CD4-positive, alpha-beta T cell (primary cell): ENCODE data around the gene NKIRAS2. TPM values are rescaled to one million over a fixed set of nuclear protein-coding genes. Genes with fewer than 3 reads are reported as not detected.

Experiments
- ATAC-seq: fragments of 200-7000 bp; cut with Tn5 transposase; one replicate; pipeline ENCODE4 v1.10.0; 2022; ENCODE audit warnings: mild to moderate bottlenecking; ENCODE audit not compliant: poor library complexity
- CTCF ChIA-PET: fragments of 350-600 bp; sonication (Branson Sonifier 250); formaldehyde crosslinking; loops from one replicate; lab custom pipeline; 2021; ENCODE audit warnings: antibody characterized with exemption, inconsistent platforms; lab: Charles Lee
- POLR2A ChIA-PET: fragments of 350-600 bp; sonication (Branson Sonifier 250); formaldehyde crosslinking; loops from one replicate; lab custom pipeline; 2021; ENCODE audit warnings: antibody characterized with exemption, inconsistent platforms; lab: Charles Lee
- DNase-seq, 14 experiments: peaks; one replicate each; pipeline ENCODE4 v3.0.0-alpha.2; 2013 to 2020; ENCODE audit warnings: mixed read lengths in 2 of 14
- H3K27ac ChIP-seq, 2 donors: one replicate each; pipeline versions ENCODE4 v1.5.1 to v1.7.0; 2013; ENCODE audit warnings: low read length in 2 of 2, low read depth in 1 of 2, mild to moderate bottlenecking in 1 of 2
- H3K27me3 ChIP-seq, 2 experiments: 1 replicate in 1 of 2; 2 replicates in 1 of 2; pipeline versions ENCODE4 v1.6.1 to v1.7.0; 2013; ENCODE audit warnings: low read length in 2 of 2, control low read depth in 1 of 2, mild to moderate bottlenecking in 1 of 2, moderate library complexity in 1 of 2; ENCODE audit not compliant: insufficient read depth in 2 of 2, control insufficient read depth in 1 of 2
- H3K36me3 ChIP-seq: one replicate; pipeline ENCODE4 v1.6.1; 2013; ENCODE audit warnings: low read length, control low read depth; ENCODE audit not compliant: insufficient read depth
- H3K4me1 ChIP-seq: one replicate; pipeline ENCODE4 v1.6.1; 2013; ENCODE audit warnings: low read length, control low read depth; ENCODE audit not compliant: insufficient read depth
- H3K4me3 ChIP-seq: one replicate; pipeline ENCODE4 v1.5.1; 2013; ENCODE audit warnings: mild to moderate bottlenecking, low read length, moderate library complexity
- H3K9me3 ChIP-seq, 2 experiments: 1 replicate in 1 of 2; 2 replicates in 1 of 2; pipeline versions ENCODE4 v1.6.1 to v1.7.0; 2013; ENCODE audit warnings: low read length in 2 of 2, mild to moderate bottlenecking in 2 of 2, control low read depth in 1 of 2, moderate library complexity in 1 of 2; ENCODE audit not compliant: control insufficient read depth in 1 of 2, insufficient read depth in 1 of 2
- H3K27ac Mint-ChIP-seq: one replicate; pipeline ENCODE4 v1.8.0; 2020; ENCODE audit warnings: mixed read lengths
- H3K27me3 Mint-ChIP-seq: one replicate; pipeline ENCODE4 v1.8.0; 2021; ENCODE audit warnings: mixed read lengths
- H3K36me3 Mint-ChIP-seq: one replicate; pipeline ENCODE4 v1.8.0; 2021; ENCODE audit warnings: low read depth, mixed read lengths
- H3K4me1 Mint-ChIP-seq: one replicate; pipeline ENCODE4 v1.8.0; 2021; ENCODE audit warnings: low read depth, mixed read lengths
- H3K4me3 Mint-ChIP-seq: one replicate; pipeline ENCODE4 v1.8.0; 2020; ENCODE audit warnings: mild to moderate bottlenecking, mixed read lengths
- H3K9me3 Mint-ChIP-seq: one replicate; pipeline ENCODE4 v1.8.0; 2020; ENCODE audit warnings: mixed read lengths
- CTCF ChIP-seq: fragments of 200-600 bp; IDR thresholded peaks from one replicate; pipeline ENCODE4 v1.8.0; 2022; ENCODE audit warnings: antibody characterized with exemption, mild to moderate bottlenecking
- intact Hi-C, 2 experiments: fragments of 100-400 bp; cut with DNase I in 1 of 2; cut with micrococcal nuclease in 1 of 2; formaldehyde crosslinking; loops; one replicate each; pipeline versions ENCODE4 v1.15.1 to v1.9.0; 2023 to 2025; cut with DNase I, micrococcal nuclease
- total RNA-seq, 174 experiments: library from RNA in 2 of 174; stranded (reverse) in 2 of 174; gene quantifications; one replicate each; pipeline ENCODE4 v1.2.3 and lab custom pipeline; 2021 to 2026

The NKIRAS2 gene
- total RNA-seq, 2 experiments from 2014 or later = 12.5 to 12.9 TPM

- Mint-ChIP-seq H3K9me3 (no peaks in the 10 kb centered on the region), H3K27me3 (peaks cover 5% of the 10 kb centered on the region), H3K4me3 (no peak overlapping the region), H3K27ac (no peak overlapping the region), H3K36me3 (peaks cover 18% of the 10 kb centered on the region), H3K4me1 (peaks cover 6% of the 10 kb centered on the region)
- Histone ChIP-seq H3K4me1 (peaks cover 11% of the 10 kb centered on the region), H3K27ac (no peak overlapping the region), H3K36me3 (peaks cover 23% of the 10 kb centered on the region), H3K4me3 (no peak overlapping the region), H3K9me3 (no peaks in the 10 kb centered on the region), H3K27me3 (no peaks in the 10 kb centered on the region)
- DNase-seq = no peak
- intact Hi-C loops = loop anchor here (5.0 to 10.0 kb wide), 3 partner anchors 35 to 500 kb away; no protein-coding TSS in a partner anchor
- POLR2A ChIA-PET = interaction anchor here (2.3 kb wide), 1 partner anchor 10 kb away, joined by 6 read pairs; the partner anchor contains the start of gene DNAJC7
- CTCF ChIA-PET = interaction anchor here (1.3 kb wide), 1 partner anchor 74 kb away, joined by 6 read pairs; no protein-coding TSS in a partner anchor
- no peak for ATAC-seq
- no peak for TF ChIP-seq CTCF
These were observed 7.7 kb downstream of the NKIRAS2 start for GRCh38 chr17:42027590-42027889.

GRCh38 chr17:42027961-42028790, 8.3 kb downstream of the NKIRAS2 start:
- ChIA-PET CTCF (interaction anchor here (0.6 kb wide), 1 partner anchor 1070 kb away, joined by 3 read pairs; no protein-coding TSS in a partner anchor), POLR2A (no interaction called here)
- TF ChIP-seq CTCF = no peak
- Histone ChIP-seq H3K9me3 (no peaks in the 10 kb centered on the region), H3K27ac (no peak overlapping the region), H3K4me3 (no peak overlapping the region), H3K36me3 (peaks cover 18% of the 10 kb centered on the region), H3K27me3 (no peaks in the 10 kb centered on the region), H3K4me1 (peaks cover 11% of the 10 kb centered on the region)
- H3K9me3 Mint-ChIP-seq = no peaks in the 10 kb centered on the region
- H3K27ac Mint-ChIP-seq = no peak overlapping the region
- peaks cover 6% of the 10 kb centered on the region for H3K4me1 Mint-ChIP-seq
- no peak overlapping the region for H3K4me3 Mint-ChIP-seq
- H3K27me3 Mint-ChIP-seq = peaks cover 5% of the 10 kb centered on the region
- H3K36me3 Mint-ChIP-seq = peaks cover 13% of the 10 kb centered on the region
- intact Hi-C loops = loop anchor here (5.0 to 10.0 kb wide), 3 partner anchors 34 to 499 kb away; no protein-coding TSS in a partner anchor
- DNase-seq = no peak
- no peak for ATAC-seq

- H3K27me3 Mint-ChIP-seq = peaks cover 5% of the 10 kb centered on the region
- H3K36me3 Mint-ChIP-seq = peaks cover 13% of the 10 kb centered on the region
- ChIA-PET POLR2A (no interaction called here), CTCF (no interaction called here)
- intact Hi-C loops = loop anchor here (5.0 to 10.0 kb wide), 3 partner anchors 34 to 499 kb away; no protein-coding TSS in a partner anchor
- ATAC-seq (no peak), DNase-seq (no peak)
- TF ChIP-seq CTCF = no peak
- Histone ChIP-seq H3K4me1 (peaks cover 11% of the 10 kb centered on the region), H3K9me3 (no peaks in the 10 kb centered on the region), H3K27me3 (no peaks in the 10 kb centered on the region), H3K27ac (no peak overlapping the region), H3K36me3 (peaks cover 13% of the 10 kb centered on the region), H3K4me3 (no peak overlapping the region)
- no peak overlapping the region for H3K27ac Mint-ChIP-seq
- peaks cover 6% of the 10 kb centered on the region for H3K4me1 Mint-ChIP-seq
- H3K9me3 Mint-ChIP-seq = no peaks in the 10 kb centered on the region
- no peak overlapping the region for H3K4me3 Mint-ChIP-seq
These were observed 8.9 kb downstream of the NKIRAS2 start for GRCh38 chr17:42028791-42029127.
